ENCODE measurements around the gene TMEM106B.

TMEM106B gene

DNA sequence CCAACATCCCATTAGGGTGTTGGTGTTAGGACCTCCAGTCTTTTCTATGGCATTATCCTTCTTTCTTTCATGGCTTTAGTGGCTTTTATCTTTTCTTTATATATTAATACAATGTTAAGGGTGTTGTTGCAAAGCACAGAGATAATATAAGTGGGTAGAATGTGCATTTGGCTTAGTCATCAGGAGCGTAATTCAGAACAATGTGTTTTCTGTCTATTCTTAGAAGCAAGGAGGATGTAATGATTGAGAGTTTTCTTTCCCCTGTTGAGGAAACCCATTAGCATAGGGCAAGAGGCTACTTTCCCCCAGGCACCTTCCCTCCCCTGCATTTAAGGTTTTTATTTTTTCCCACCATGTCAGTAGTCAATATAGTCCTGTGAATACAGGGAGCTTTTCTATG, 79.7 kb downstream of the TMEM106B start:
- no peak for ATAC-seq
- TF ChIP-seq ZNF8 (CRISPR knock-in tag; IDR thresholded peaks at IDR 0.05) (no peak), CSDC2 (CRISPR knock-in tag; IDR thresholded peaks at IDR 0.05) (no peak), BACH2 (CRISPR knock-in tag; IDR thresholded peaks at IDR 0.05; ENCODE audit: borderline replicate concordance) (no peak)

DNA sequence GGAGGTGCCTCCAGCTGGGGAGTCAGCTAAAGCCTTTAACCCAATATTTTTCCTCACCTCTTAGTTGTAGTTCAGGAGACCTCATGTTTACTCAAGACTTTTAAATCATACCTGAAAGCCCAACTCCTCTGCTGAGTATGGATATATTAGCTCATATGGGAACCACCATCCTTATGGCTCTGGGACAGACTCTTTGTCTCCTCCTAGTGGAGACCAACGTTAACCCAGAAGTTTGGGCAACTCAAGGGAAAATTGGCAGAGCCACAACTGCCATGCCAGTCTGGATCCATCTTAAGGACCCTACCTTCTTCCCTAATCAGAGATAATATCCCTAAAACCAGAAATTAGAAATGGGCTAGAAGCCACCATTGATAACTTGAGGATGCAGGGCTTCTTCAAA, 80.8 kb downstream of the TMEM106B start:
- TF ChIP-seq ESRRG (CRISPR knock-in tag; IDR thresholded peaks at IDR 0.05) (no peak), ISL1 (CRISPR knock-in tag; IDR thresholded peaks at IDR 0.05) (no peak), ZNF565 (CRISPR knock-in tag; conservative IDR thresholded peaks at IDR 0.05; ENCODE audit: low read depth) (no peak)
- no peak for ATAC-seq

All from SK-N-SH treated with all-trans-retinoic acid at 6 μM for 48 hours (cell line).